ENCODE measurements around the gene ITPK1. TPM values are rescaled to one million over a fixed set of nuclear protein-coding genes. Genes with fewer than 3 reads are reported as not detected.
"Not testable (repeated sequence)": the region's sequence is repeated elsewhere in the genome, so short reads cannot be mapped to it uniquely, and the experiment has no call there.

The ITPK1 gene
- total RNA-seq, 2 donors from 2014 or later, result 29.4 to 36.1 TPM

DNA sequence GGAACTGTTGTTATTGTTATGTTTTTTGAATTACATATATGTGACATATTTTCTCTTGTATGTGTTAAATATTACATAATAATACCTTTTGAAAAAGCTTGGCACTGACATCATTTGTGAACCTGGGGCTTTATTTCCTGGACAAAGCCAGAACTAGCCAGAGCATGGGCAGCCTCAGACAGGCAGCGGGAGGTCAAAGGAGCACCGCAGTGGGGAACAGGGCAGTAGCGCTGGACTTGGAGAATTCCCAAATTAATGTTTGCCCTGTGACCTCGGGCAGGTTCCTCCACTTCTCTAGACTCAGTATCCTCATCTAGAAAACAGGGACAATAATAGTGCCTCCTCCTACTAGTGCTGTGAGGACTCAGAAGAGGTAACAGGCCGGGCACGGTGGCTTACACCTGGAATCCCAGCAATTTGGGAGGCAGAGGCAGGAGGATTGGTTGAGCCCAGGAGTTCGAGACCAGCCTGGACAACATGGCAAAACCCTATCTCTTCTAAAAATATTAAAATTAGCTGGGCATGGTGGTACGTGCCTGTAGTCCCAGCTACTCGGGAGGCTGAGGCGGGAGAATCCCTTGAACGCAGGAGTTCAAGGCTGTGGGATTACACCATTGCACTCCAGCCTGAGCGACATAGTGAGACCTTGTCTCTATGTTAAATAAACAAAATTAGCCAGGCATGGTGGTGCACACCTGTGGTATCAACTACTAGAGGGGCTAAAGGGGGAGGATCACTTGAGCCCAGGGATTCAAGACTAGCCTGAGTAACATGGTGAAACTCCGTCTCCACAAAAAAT is 27.3 kb upstream of the ITPK1 start:
- Mint-ChIP-seq H3K27ac (no peak overlapping the region), H3K4me1 (peaks cover 8% of the 10 kb centered on the region), H3K36me3 (ENCODE audit: low read depth) (no peaks in the 10 kb centered on the region), H3K27me3 (peaks cover 4% of the 10 kb centered on the region), H3K4me3 (no peak overlapping the region)
- no peak for DNase-seq
- no peaks in the 10 kb centered on the region for H3K9me3 ChIP-seq (ENCODE audit: control insufficient read depth, low read length, poor library complexity, severe bottlenecking)
- no peak for ATAC-seq

DNA sequence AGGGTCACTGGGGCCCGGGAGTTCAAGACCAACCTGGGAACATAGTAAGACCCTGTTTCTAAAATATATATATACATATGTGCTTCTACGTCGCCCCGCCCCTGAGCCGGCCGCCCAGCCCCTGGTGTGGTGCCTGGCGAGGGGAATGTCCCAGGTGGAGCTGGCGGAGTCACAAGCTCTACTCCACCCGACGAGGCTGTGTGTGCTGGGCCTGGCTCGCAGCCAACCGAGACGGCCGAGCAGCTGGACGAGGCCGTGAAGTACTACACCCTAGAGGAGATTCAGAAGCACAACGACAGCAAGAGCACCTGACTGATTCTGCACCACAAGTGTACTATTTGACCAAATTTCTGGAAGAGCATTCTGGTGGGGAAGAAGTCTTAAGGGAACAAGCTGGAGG is 22.1 kb upstream of the ITPK1 start:
- ATAC-seq (no peak), DNase-seq (no peak)
- H3K9me3 ChIP-seq (ENCODE audit: control insufficient read depth, low read length, poor library complexity, severe bottlenecking), result no peaks in the 10 kb centered on the region
- Mint-ChIP-seq H3K27me3 (no peaks in the 10 kb centered on the region), H3K4me1 (peaks cover 5% of the 10 kb centered on the region), H3K27ac (no peak overlapping the region), H3K36me3 (ENCODE audit: low read depth) (no peaks in the 10 kb centered on the region), H3K4me3 (no peak overlapping the region)

DNA sequence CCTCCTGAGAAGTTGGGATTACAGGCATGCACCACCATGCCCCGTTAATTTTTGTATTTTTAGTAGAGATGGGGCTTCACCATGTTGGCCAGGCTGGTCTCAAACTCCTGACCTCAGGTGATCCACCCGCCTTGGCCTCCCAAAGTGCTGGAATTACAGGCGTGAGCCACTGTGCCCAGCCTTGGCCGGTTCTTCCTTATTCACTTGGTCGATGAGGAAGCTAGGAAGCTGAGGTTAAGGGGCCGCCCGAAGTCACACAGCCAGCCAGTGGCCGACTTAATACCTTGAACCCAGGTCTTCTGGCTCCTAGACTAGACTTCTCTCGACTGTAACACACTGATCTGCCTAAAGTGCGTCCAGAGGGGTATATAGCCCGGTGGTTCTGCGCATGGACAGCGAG is 20.8 kb upstream of the ITPK1 start:
- not testable (repeated sequence) for H3K4me1 Mint-ChIP-seq; ATAC-seq; H3K36me3 Mint-ChIP-seq (ENCODE audit: low read depth); H3K27me3 Mint-ChIP-seq; H3K9me3 ChIP-seq (ENCODE audit: control insufficient read depth, low read length, poor library complexity, severe bottlenecking); DNase-seq; H3K27ac Mint-ChIP-seq; H3K4me3 Mint-ChIP-seq

GRCh38 chr14:93136009-93136408 is 20.3 kb upstream of the ITPK1 start:
- no peak for DNase-seq
- ATAC-seq, result no peak
- no peaks in the 10 kb centered on the region for H3K27me3 Mint-ChIP-seq
- no peak overlapping the region for H3K27ac Mint-ChIP-seq
- H3K9me3 ChIP-seq (ENCODE audit: control insufficient read depth, low read length, poor library complexity, severe bottlenecking), result no peaks in the 10 kb centered on the region
- H3K4me3 Mint-ChIP-seq, result no peak overlapping the region
- H3K36me3 Mint-ChIP-seq (ENCODE audit: low read depth), result no peaks in the 10 kb centered on the region
- H3K4me1 Mint-ChIP-seq, result peaks cover 5% of the 10 kb centered on the region

DNA sequence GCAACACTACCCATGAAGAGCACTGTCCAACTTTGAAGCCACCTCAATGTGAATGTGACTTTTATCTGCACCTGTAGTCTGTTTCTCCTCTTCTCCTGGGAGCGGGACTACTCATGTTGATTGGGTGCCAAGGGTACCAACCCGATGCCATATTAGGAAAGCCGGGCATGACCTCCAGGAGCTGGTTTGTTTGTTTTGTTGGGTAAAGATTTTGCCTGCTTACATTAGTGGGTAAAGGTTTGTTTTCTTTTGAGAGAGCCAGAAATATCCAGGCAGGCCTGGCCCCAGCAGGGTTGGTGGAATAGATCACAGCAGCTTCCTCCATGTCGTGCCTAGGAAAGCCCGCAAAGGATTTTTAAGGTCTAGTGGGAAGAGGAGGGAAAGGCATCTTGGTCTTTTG is 19.7 kb upstream of the ITPK1 start:
- H3K4me1 Mint-ChIP-seq, result peaks cover 5% of the 10 kb centered on the region
- no peak for DNase-seq
- no peak for ATAC-seq
- no peak overlapping the region for H3K4me3 Mint-ChIP-seq
- H3K27me3 Mint-ChIP-seq, result no peaks in the 10 kb centered on the region
- H3K36me3 Mint-ChIP-seq (ENCODE audit: low read depth), result no peaks in the 10 kb centered on the region
- no peak overlapping the region for H3K27ac Mint-ChIP-seq
- H3K9me3 ChIP-seq (ENCODE audit: control insufficient read depth, low read length, poor library complexity, severe bottlenecking), result no peaks in the 10 kb centered on the region

GRCh38 chr14:93133464-93133863 is 17.7 kb upstream of the ITPK1 start:
- H3K9me3 ChIP-seq (ENCODE audit: control insufficient read depth, low read length, poor library complexity, severe bottlenecking), result no peaks in the 10 kb centered on the region
- ATAC-seq (no peak), DNase-seq (no peak)
- Mint-ChIP-seq H3K36me3 (ENCODE audit: low read depth) (no peaks in the 10 kb centered on the region), H3K4me1 (no peaks in the 10 kb centered on the region), H3K27me3 (no peaks in the 10 kb centered on the region), H3K4me3 (no peak overlapping the region), H3K27ac (no peak overlapping the region)

DNA sequence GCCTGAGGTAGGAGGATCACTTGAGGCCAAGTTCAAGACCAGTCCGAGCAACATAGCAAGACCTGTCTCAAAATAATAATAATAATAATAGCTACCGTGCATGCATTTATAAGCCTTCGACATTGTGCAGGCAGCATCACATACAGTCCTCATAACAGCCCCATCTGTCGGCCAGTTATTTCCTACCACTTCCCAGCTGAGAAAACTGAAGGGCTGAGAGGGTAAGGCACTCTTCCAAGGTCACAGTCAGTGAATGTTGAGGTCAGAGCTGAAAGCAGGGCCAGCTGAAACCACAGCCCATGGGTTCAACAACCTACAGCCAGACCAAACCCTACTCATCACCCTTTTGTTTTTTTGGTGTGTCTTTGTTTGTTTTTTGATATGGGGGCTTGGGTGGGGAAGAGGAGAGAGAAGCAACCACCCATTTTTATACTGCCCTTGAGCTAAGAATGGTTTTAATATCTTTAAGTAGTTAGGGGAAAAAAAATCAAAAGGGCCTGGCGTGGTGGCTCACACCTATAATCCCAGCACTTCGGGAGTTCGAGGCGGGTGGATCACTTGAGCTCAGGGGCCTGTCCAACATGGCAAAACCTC is 16.8 kb upstream of the ITPK1 start:
- DNase-seq (no peak), ATAC-seq (peak; percentile 72)
- Mint-ChIP-seq H3K27me3 (no peaks in the 10 kb centered on the region), H3K4me1 (no peaks in the 10 kb centered on the region), H3K4me3 (no peak overlapping the region), H3K27ac (no peak overlapping the region), H3K36me3 (ENCODE audit: low read depth) (no peaks in the 10 kb centered on the region)
- no peaks in the 10 kb centered on the region for H3K9me3 ChIP-seq (ENCODE audit: control insufficient read depth, low read length, poor library complexity, severe bottlenecking)

GRCh38 chr14:93131257-93131820 is 15.6 kb upstream of the ITPK1 start:
- H3K27me3 Mint-ChIP-seq, H3K27ac Mint-ChIP-seq, ATAC-seq: not testable (repeated sequence)

DNA sequence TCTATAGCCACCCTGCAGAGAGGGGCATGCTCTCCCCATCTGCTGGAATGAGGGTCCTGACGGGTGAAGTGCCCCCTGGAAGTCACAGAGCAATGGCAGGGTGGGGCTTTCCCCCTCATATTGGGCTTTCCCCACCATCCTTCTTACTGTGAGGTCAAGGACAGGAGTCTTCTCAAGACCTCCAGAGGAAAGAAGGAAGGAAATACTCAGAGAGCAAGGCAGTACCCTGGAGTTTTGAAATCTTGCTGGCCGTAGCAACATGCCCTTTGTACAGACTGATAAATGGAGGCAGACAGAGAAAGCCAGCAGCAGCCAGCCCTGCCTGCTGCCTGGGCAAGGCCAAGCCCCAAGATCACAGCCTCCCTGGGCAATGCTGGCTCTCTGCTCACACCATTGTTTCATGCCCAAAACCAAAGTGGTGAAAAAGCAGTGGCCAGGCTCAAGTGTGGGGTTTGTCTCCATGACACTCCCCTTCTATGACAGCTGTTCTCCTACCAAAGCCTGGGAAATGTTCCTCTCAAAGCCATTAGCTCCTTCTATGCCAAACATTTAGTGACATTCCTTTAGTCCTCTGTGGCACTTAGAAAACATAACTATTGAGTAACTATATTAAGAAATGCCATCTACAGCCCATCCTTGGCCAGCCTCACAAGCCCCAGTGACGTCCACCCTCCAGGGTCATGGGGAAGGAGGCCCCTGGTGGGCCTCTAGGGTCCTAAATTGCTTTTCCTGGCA is 13.2 kb upstream of the ITPK1 start:
- DNase-seq, result no peak
- H3K9me3 ChIP-seq (ENCODE audit: control insufficient read depth, low read length, poor library complexity, severe bottlenecking), result no peaks in the 10 kb centered on the region
- ATAC-seq, result no peak
- H3K4me1 Mint-ChIP-seq, result no peaks in the 10 kb centered on the region
- H3K4me3 Mint-ChIP-seq, result no peak overlapping the region
- no peaks in the 10 kb centered on the region for H3K27me3 Mint-ChIP-seq
- H3K27ac Mint-ChIP-seq, result no peak overlapping the region
- no peaks in the 10 kb centered on the region for H3K36me3 Mint-ChIP-seq (ENCODE audit: low read depth)

More at GRCh38 chr14:93131257-93131820, 15.6 kb upstream of the ITPK1 start:
- not testable (repeated sequence) for H3K9me3 ChIP-seq (ENCODE audit: control insufficient read depth, low read length, poor library complexity, severe bottlenecking); H3K4me1 Mint-ChIP-seq; H3K36me3 Mint-ChIP-seq (ENCODE audit: low read depth); H3K4me3 Mint-ChIP-seq; DNase-seq

DNA sequence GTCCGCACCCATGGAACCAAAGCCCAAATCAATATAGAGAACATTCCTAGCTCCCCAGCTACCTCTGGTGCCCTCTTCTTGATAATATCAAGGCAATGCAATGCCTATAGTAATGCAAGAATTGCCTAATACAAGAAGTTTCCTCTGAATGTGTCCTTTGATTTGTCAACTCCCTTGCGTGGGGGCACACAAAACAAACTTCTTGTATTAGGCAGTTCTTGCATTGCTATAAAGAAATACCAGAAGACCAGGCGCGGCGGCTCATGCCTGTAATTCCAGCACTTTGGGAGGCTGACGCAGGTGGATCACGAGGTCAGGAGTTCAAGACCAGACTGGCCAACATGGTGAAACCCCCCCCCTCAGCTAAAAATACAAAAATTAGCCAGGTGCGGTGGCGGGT is 10.4 kb upstream of the ITPK1 start:
- H3K4me3 Mint-ChIP-seq, result no peak overlapping the region
- H3K27ac Mint-ChIP-seq, result no peak overlapping the region
- H3K4me1 Mint-ChIP-seq, result no peaks in the 10 kb centered on the region
- DNase-seq (no peak), ATAC-seq (no peak)
- H3K9me3 ChIP-seq (ENCODE audit: control insufficient read depth, low read length, poor library complexity, severe bottlenecking), result no peaks in the 10 kb centered on the region
- H3K27me3 Mint-ChIP-seq, result no peaks in the 10 kb centered on the region
- no peaks in the 10 kb centered on the region for H3K36me3 Mint-ChIP-seq (ENCODE audit: low read depth)

GRCh38 chr14:93122826-93123225 is 7.1 kb upstream of the ITPK1 start:
- no peak overlapping the region for H3K4me3 Mint-ChIP-seq
- no peak overlapping the region for H3K27ac Mint-ChIP-seq
- peaks cover 3% of the 10 kb centered on the region for H3K4me1 Mint-ChIP-seq
- H3K27me3 Mint-ChIP-seq, result no peaks in the 10 kb centered on the region
- no peaks in the 10 kb centered on the region for H3K9me3 ChIP-seq (ENCODE audit: control insufficient read depth, low read length, poor library complexity, severe bottlenecking)
- ATAC-seq (no peak), DNase-seq (no peak)
- H3K36me3 Mint-ChIP-seq (ENCODE audit: low read depth), result no peaks in the 10 kb centered on the region

GRCh38 chr14:93121030-93121834 is 5.5 kb upstream of the ITPK1 start:
- DNase-seq (no peak), ATAC-seq (no peak)
- no peaks in the 10 kb centered on the region for H3K9me3 ChIP-seq (ENCODE audit: control insufficient read depth, low read length, poor library complexity, severe bottlenecking)
- H3K36me3 Mint-ChIP-seq (ENCODE audit: low read depth), result no peaks in the 10 kb centered on the region
- no peak overlapping the region for H3K27ac Mint-ChIP-seq
- no peak overlapping the region for H3K4me3 Mint-ChIP-seq
- no peaks in the 10 kb centered on the region for H3K27me3 Mint-ChIP-seq
- H3K4me1 Mint-ChIP-seq, result peaks cover 8% of the 10 kb centered on the region

- Mint-ChIP-seq H3K27me3 (no peaks in the 10 kb centered on the region), H3K4me1 (peaks cover 8% of the 10 kb centered on the region), H3K27ac (no peak overlapping the region), H3K36me3 (ENCODE audit: low read depth) (no peaks in the 10 kb centered on the region), H3K4me3 (no peak overlapping the region)
- no peak for ATAC-seq
- H3K9me3 ChIP-seq (ENCODE audit: control insufficient read depth, low read length, poor library complexity, severe bottlenecking), result no peaks in the 10 kb centered on the region
- DNase-seq, result no peak
These were observed 4.8 kb upstream of the ITPK1 start for GRCh38 chr14:93120517-93120916.
